ENCODE data around the gene EHMT1.
A peak's percentile ranks its signal among the peaks of the same experiment; 100 is the strongest.

EHMT1 gene

DNA sequence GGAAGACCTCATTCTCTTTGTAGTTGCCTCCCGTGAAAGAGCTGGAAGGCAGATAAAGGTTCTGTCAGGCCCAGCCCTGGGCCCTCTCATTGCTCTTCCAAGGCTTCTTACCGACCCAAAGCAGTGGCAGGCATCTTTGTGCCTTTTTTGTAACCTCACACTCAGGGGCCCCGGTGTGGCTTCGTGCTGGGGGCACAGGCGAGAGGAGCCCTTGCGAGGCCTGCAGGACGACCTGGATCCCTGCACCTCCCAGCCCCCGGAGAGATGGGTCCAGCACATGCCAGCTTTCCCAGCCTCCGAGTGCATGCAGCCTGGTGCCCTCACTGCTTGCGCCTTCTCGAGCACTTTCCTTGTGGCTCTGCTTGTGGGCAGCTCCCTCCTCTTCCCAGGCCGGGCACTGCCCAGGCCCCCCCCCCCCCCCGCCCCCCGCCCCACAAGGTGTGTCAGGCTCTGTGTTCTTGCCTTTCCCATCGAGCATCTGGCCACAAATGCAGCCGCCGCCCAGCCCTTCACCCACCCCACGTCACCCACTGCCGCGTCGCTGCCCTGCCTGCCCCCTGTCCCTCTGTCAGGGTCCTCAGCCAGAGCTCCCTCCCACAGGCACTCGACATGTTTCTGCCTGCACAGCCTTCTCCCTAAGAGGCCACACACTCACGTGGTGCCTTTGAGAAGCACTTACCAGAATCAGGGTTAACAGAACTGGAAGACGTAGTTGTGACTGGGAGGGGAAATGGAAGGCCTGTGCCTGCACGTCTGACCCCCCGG, 195.0 kb downstream of the EHMT1 start:
- no peak for DNase-seq

DNA sequence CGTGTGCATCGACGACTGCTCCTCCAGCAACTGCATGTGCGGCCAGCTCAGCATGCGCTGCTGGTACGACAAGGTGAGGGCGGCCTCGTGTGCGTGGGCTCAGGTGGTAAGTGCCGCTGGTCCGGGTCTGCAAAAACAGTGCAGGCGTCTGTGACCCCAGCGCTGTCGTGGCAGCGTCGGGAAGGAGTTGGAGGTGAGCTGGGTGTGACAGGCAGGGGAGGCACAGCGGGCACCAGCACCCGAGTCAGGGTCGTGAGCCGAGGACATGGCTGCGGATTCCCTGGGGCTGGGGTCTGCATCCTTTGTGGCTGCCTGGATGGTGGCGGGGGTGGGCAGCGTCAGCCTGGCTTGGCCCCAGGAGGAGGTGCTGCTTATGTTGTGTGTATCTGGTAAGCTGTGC, 195.6 kb downstream of the EHMT1 start:
- no peak for DNase-seq

DNA sequence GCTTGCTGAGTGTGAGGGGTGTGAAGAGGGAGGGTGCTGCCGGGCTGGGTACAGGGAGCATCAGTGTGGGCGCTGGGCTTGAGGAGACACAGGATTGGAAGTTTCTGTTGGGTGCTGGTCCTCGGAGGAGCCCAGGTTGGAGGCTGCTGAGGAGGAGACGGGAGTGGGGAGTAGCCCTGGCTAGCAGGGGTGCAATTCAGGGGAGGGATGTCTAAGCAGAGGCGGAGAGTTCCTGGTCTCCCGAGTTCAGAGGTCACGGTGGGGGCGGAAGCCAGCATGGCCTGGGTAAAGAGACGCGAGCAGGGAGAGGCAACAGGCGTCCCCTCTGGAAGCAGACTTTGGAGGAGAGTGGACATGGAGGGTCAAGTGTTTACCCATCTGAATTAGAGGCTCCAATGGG, 196.0 kb downstream of the EHMT1 start:
- no peak for DNase-seq

DNA sequence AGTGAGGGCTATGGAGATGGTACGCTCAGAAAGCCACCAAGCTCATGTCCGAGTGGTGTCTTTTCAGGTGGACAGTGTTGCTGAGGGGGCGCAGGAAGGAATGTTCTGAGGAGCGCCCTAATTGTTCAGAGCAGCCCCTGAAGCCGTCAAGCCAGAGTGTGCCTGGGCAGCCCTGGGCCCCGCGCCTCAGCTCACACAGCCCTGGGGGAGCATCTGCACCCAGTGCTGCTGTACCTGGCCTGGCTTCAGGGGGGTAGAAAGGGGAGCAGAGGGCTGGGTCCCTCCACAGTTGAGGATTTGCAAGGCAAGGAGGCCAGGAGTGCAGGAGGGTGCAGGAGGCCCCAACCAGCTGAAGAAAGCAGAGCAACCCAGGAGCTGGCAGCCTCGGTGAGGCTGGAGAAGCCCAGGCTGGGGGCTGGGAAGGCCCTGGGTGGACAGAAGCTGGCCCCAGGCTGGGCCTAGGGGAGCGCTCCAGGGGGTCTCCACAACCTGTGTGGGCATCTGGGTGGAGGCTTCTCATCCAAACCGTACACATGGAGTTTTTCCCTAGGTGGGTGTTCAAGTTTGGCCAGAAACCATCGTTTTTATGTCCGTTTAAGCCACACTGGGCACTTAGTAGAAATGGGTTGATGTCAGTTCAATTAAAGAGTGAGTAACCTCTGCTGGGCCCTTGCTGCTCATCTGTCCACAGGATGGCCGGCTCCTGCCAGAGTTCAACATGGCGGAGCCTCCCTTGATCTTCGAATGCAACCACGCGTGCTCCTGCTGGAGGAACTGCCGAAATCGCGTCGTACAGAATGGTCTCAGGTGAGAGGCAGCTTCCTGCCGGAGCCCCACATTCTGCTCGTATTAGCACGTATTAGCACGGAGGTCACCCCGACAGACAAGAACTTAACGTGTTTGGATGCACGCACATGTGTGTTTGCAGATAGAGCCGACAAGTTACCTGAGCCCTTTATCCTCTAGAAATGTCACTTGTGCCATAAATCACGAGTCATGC, 196.8 kb downstream of the EHMT1 start:
- no peak for DNase-seq

DNA sequence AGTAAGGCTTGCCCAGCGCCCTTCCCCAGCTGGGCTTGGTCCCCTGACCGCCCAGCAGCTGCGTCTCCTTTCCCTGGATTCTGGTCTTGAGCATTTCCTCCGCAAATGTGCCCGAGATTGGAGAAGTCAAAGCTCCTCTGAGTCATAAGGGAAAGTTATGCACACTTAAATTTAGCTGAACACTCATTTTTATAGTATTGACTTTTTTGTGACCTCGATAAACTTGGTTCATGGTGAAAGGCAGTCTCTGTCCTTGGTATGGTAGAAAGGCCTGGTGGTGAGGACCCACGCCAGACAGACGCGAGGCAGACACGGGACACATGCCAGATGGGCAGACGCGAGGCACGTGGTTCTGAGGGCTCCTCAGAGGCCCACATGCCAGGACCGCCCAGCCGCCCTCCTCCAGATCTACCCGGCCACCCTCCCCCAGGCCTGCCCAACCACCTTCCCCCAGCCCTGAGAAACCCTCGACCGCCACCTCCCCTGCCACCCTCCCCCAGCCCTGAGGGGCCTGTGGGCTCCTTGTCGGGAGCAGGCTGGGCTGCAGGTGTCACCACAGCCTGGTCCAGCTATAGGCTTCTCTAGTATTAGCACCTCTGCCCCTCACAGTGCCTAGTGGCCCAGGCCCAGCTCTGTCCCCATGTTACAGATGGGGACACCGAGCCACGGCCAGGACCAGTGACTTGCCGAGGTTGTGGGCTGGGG, 197.9 kb downstream of the EHMT1 start:
- no peak for DNase-seq

DNA sequence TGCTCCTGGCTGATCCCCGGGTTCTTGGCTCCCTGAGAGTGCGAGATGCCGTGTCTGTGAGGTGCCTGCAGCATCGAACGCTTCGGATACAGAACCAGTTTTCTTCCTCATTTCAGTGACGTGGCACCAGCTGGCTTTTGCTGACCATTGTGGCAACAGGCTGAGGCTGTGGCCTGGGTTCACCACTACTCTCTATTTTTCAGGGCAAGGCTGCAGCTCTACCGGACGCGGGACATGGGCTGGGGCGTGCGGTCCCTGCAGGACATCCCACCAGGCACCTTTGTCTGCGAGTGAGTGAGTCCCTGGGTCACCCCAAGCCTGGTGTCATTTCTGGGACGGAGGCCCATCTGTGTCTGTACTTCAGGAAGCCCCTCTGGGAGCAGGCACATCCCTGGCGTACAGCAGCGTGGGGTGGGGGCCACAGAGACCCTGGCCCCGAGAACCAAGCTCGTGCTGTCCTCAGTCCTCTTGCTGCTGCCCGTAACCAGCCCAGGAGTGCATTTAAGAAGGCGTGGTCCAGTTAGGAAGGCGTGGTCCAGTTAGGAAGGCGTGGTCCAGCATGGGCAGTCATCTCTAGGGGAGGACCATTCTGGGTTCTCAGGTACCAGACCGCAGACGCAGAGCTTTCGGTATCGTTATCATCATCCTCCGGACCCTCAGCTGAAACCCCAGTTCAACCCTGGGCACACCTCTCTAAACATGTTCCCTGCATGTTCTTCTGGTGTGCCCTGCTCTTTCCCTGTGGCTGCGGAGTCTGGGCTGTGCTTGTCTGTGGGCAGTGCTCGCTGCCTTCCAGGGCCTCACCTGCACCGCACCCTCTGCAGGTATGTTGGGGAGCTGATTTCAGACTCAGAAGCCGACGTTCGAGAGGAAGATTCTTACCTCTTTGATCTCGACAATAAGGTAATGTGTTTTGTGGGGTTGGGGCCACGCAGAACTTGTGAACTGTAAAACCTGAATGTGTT, 198.7 kb downstream of the EHMT1 start:
- no peak for DNase-seq

DNA sequence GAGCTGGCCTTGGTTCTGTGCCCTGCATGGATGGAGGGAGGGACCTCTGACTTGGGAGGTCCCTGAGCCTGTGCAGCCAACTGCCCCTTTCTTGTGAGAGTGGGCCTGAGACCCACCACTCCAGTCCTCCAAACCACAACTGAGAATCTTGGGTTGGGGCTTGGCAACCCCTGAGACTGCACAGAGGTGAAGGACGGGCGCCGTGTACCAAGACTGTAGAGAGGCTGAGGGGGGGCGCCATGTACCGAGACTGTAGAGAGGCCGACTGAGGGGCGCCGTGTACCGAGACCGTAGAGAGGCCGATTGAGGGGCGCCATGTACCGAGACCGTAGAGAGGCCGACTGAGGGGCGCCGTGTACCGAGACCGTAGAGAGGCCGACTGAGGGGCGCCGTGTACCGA, 199.5 kb downstream of the EHMT1 start:
- DNase-seq = no peak

DNA sequence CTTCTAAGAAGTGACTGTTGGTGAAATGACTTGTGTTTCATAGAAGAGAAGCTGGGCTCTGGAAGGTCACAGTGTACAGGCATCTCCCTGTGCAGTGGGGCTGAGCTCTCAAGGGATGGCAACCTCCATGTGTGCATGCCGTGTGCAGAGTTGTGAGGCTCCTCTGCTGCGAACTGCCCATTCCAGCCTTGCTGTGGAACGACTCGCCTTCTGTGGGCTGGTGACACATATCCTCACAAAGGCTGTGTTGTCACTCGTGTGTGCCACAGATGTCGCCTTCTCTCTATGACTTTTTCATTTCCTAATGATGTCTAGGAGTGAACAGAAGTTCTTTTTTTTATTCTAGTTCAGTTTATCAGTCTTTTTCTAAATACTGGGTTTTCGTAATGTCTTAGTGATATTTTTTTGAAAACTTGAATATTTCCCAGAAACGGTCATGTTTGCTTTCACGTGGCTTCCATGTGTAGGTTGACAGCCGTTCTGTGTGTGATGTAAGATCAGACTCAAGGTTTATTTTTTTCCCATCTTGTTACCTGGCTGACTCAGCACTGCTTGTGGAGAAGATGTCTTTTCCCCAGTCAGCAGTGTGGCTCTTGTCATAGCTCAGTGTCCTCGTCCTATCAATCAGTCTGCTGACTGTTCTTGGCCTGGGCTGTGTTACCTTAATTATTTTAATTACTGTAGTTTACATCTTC, 201.5 kb downstream of the EHMT1 start:
- DNase-seq = no peak

DNA sequence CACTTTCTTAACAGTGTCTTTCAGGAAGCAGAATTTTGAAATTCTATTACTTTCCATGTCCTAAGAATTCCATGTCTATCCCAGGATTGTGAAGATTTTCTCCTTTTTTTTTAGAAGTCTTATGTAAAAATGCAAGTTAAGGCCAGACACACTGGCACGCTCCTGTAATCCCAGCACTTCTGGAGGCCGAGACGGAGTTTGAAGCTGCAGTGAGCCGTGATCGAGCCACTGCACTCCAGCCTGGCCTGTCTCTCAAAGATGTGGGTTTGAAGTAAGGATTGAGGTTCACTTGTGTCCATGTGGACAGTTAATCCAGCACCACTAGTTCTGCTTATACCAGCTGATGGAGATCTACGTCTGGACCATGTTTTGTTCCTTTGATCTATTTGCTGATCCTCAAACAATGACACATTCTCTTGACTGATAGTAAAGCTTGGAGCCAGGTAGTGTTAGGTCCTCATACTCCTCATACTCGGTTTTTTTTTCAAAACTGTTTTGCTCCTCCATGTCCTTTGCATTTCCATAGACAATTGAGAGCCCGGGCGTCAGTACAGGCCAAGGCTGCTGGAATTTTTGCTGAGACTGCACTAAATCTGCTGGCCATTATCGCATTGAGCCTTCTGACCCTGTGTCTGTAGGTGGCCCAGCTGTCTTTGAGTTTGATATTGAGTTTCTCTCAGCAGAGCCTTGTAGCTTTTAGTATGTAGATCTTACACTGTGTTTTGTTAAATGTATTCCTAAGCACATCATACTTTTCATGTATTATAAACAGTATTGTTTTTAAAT, 205.4 kb downstream of the EHMT1 start:
- no peak for DNase-seq

DNA sequence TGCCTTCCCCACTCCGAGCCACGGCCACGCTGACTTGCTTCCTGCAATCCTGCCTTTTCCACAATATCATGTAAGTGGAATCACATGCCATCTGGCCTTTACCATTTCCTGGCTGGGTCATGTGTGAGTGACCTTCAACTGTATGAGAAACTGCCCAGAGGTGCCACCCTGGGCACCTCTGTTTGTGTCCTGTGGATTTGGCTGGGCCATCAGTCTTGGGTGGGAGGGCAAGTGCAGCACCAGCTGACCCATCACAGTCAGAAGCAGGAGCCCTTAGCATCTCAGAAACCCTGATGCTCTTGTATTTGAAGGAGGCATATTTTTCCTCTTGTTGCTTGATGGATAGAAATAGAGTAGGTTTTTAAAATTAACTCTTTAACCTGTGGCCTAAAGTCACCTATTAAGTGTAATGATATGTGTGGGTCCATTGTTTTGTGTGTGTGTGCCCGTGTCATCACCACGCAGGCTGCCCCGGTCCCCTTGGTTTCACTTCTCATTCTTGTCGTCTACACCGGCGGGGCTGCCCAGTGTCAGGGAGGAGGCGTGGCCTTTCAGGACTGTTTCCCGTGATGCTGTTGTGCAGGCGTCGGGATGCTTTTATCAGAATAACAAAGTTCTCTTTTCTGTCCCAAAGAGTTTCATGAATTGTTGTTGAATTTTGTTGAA, 206.7 kb downstream of the EHMT1 start:
- DNase-seq = no peak

DNA sequence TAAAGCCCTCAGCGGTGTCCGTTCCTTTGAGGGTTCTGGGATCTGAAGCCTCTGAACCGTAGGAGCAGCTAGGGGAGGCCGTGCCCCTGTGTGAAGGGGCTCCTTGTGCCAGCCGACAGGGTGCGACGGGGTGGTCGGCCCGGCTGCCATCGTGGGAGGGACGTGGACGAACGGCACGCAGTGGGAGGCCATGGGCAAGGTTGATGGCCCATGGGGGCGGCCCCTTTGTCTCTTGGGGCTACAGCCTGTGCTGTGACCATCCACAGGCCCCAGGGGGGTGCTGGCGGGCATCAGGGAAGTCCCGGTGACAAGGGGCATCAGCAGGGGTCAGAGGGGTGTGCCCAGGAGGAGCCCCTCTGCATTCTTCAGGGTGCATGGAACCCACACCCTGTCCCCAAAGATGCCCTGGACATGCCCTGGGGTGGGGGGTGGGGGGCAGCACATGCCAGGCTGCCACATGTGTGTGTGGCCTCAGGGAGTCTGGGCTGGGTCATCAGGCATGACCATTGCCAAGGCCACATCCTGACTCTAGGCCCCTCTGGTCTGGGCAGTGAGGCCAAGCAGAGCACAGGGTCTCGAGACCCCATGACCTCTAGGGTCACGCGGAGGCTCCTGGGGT, 209.2 kb downstream of the EHMT1 start:
- DNase-seq = no peak

DNA sequence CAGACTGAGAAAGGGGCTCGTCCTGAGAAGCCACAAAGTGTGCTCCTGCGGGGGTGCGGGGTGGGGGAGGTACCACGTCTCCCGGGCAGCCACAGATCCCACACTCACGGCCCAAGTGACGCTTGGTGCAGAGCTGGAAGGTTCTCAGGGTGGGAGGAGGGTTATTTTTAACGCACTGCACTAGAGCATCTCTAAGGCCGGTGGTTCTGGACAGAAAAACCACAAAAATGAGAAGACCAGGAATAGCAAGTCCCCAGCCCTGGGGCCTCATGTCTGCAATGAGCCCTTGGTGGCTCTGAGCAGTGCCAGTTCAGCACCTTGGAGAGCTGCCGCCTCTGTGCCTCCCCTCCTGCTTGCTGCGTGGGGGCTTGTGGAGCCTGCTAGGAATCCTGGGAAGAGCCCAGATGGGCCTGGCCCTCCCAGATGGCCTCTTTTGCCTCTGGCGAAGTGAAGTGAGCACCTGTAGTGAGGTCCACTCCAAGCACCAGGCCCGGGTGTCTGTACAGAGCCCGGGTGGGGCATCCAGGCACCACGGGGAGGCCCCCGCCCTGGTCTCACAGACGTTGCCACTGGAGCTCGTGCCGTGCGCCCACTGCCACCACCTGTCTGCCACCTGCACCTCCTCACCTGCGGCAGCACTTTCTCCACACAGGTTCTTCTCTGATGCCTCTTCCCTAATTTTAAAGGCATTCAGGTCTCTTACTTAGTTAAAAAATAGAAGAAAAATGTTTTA, 209.9 kb downstream of the EHMT1 start:
- peak; percentile 25 to 30 for DNase-seq

DNA sequence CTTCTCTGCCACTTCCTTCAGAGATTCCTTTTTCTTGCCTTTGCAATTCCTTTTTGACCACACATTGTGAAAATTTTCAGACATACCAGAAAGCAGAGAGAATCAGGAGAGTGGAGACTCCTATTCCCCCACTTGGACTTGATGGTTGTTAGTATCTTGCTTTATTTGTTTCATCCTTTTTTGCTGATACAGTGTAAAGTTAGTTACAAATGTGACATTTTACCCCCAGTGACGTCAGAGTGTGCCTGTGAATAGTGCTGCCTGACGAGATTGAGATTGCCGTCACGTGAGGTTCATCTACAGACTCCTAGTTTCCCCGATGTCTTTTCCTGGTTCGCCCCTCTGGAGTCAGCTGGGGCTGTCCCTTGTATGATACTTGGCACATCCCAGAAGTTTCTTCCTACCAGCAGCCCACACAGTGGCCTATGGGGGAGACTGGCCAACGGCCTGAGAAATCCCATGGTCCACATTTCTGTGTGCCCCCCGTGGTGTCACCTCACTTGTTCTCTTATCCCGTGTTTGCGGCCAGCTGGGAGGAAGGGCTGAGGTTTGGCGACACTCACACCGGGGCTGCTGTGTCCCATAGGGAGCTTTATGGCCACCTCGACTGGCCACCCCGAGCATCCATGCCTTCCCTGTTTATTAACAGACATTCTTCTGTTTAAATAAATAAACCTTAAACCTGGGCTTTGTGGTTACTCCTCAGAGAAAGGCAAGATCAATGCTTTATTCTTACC, 210.6 kb downstream of the EHMT1 start:
- DNase-seq = no peak

DNA sequence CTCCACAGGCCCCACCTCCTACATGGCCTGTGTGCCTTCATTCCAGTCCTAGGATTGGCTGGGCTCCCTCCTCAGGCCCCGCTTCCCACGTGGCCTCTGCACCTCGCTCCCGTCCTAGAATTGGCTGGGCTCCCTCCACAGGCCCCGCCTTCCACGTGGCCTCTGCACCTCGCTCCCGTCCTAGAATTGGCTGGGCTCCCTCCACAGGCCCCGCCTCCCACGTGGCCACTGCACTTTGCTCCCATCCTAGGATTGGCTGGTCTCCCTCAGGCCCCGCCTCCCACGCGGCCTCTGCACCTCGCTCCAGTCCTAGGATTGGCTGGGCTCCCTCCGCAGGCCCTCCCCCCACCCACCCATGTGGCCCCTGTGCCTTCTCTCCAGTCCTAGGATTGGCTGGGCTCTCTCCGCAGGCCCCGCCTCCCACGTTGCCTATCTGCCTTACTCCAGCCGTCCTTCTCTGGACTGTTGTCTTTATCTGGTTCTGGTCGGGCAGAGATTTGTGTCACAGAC, 213.4 kb downstream of the EHMT1 start:
- no peak for DNase-seq

DNA sequence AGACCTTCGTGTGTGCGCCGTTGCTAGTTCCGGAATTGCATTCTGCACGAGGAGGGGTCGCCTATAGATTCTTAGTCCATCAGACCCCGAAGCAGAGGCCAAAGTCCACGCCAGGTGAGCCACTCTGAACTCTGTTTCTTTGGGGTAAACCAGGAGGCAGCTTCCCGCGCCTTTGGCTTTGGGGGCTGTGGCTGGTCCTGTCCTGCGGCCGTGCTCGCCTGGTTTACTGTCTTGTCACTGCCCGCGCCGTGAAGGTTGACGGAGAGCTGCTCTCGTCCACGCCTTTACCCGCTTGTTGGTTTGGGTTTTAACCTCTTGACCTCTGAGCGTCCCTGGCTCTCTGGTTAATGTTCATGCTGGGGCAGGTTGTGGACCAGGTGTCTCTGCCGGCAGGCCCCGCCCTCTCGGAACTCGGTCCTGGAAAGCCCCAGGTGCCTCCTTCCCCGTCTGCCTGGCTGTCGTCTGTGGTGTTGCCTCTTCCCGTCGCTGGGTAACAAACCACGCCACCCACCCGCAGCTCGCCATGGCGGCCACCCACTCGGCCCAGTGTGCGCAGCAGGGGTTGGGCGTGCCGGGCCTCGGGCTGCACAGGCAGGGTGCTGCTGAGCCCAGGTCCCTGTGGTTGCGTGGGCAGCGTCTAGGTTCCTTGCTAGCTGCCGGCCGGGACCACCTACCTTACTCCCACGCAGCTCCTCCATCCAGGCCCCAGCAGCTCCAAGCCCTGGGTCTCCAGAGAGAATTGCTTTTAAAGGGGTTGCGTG, 214.2 kb downstream of the EHMT1 start:
- no peak for DNase-seq

DNA sequence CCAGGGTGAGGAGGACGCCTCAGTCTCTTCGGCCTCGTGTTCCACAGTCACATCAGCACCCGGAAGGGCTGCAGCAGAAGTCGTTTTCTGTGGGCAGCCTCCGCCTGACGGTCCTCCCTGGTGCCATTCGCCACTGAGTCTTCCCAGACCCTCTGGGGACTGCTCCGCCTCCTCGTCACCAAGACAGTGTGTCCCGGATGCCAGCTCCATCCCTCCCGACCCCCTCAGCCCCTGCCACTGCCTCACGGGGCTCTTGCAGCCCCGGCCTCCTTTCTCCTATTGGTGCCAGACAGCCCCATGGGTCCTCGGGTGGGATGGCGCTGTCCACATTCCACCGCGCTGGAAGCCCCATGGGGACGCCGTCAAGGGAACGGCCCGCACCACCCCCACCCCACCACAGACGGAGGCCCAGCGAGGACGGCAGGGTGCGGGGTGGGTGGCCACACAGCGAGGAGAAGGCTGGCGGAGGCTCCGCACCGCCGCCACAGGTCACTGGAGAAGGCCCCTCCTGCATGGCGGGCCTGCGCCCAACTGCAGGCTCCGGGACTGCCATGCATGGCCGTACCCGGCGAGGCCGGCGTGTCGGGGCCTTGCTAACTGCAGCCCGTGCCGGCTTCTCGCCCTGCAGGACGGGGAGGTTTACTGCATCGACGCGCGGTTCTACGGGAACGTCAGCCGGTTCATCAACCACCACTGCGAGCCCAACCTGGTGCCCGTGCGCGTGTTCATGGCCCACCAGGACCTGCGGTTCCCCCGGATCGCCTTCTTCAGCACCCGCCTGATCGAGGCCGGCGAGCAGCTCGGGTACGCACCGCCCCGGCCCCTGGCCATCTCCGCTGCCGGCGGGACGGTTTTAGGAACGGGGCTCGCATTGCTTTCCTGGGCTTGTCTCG, 215.2 kb downstream of the EHMT1 start:
- no peak for DNase-seq
